Neural cell (in vitro differentiated cells): ENCODE results near the gene DNMT3A. TPM values are rescaled to one million over a fixed set of nuclear protein-coding genes. Genes with fewer than 3 reads are reported as not detected.

ENCODE experiments used
- H2AFZ ChIP-seq: fragments of 200-600, 300-800 bp; sonication (generic), shearing (Covaris generic); 2 replicates; pipeline ENCODE4 v1.6.0; 2014; ENCODE audit warnings: low read depth, mild to moderate bottlenecking, antibody characterized with exemption, low read length, moderate library complexity
- H3F3A ChIP-seq: fragments of 200-600 bp; shearing (Covaris generic); 2 replicates; pipeline ENCODE4 v1.6.1; 2016; ENCODE audit warnings: mild to moderate bottlenecking, moderate library complexity, mixed read lengths, antibody characterized with exemption, low read length; ENCODE audit not compliant: insufficient read depth, poor library complexity, severe bottlenecking
- H3K27ac ChIP-seq: fragments of 200-600, 300-800 bp; sonication (generic), shearing (Covaris generic); 2 replicates; pipeline ENCODE4 v1.5.1; 2014; ENCODE audit warnings: mild to moderate bottlenecking, low read length, moderate library complexity
- H3K27me3 ChIP-seq: fragments of 300-800, 200-600 bp; sonication (generic), shearing (Covaris generic); 2 replicates; pipeline ENCODE4 v1.6.0; 2014; ENCODE audit warnings: mild to moderate bottlenecking, low read depth, low read length, moderate library complexity; ENCODE audit not compliant: insufficient read depth
- H3K36me3 ChIP-seq: fragments of 300-800, 200-600 bp; sonication (generic), shearing (Covaris generic); 2 replicates; pipeline ENCODE4 v1.5.1; 2014; ENCODE audit warnings: mild to moderate bottlenecking, antibody characterized with exemption, low read length, moderate library complexity; ENCODE audit not compliant: insufficient read depth
- H3K4me2 ChIP-seq: fragments of 300-800, 200-600 bp; sonication (generic), shearing (Covaris generic); 2 replicates; pipeline ENCODE4 v1.6.0; 2014; ENCODE audit warnings: mild to moderate bottlenecking, low read length
- H3K4me3 ChIP-seq: fragments of 300-800, 200-600 bp; sonication (generic), shearing (Covaris generic); 2 replicates; pipeline ENCODE4 v1.5.1; 2014; ENCODE audit warnings: mild to moderate bottlenecking, low read length, moderate library complexity
- H3K79me2 ChIP-seq: fragments of 200-600 bp; shearing (Covaris generic); replicated peaks from 2 replicates; pipeline ENCODE4 v1.6.0; 2014; ENCODE audit warnings: mild to moderate bottlenecking, low read length, moderate library complexity; ENCODE audit not compliant: insufficient read depth
- H3K9ac ChIP-seq: fragments of 300-800, 200-600 bp; sonication (generic), shearing (Covaris generic); 2 replicates; pipeline ENCODE4 v1.6.1; 2016; ENCODE audit warnings: mild to moderate bottlenecking, low read length, mixed read lengths
- H3K9me2 ChIP-seq: fragments of 200-600 bp; shearing (Covaris generic); 2 replicates; pipeline ENCODE4 v1.6.1; 2016; ENCODE audit warnings: mild to moderate bottlenecking, low read length, mixed read lengths; ENCODE audit not compliant: insufficient read depth
- H3K9me3 ChIP-seq: fragments of 200-600, 300-800 bp; sonication (generic), shearing (Covaris generic); 2 replicates; pipeline ENCODE4 v1.6.1; 2016; ENCODE audit warnings: mild to moderate bottlenecking, mixed run types, low read length, moderate library complexity, mixed read lengths
- H4K20me1 ChIP-seq: fragments of 200-600 bp; shearing (Covaris generic); 2 replicates; pipeline ENCODE4 v1.6.1; 2016; ENCODE audit warnings: mild to moderate bottlenecking, mixed run types; ENCODE audit not compliant: insufficient read depth
- EP300 ChIP-seq: fragments of 450-650 bp; conservative IDR thresholded peaks from 2 replicates; pipeline ENCODE4 v1.6.1; 2014; ENCODE audit warnings: antibody characterized with exemption, mild to moderate bottlenecking, moderate library complexity; ENCODE audit not compliant: poor library complexity, severe bottlenecking
- EZH2 ChIP-seq: fragments of 200-600, 300-800 bp; shearing (Covaris generic), sonication (generic); IDR thresholded peaks from 2 replicates; pipeline ENCODE4 v1.6.1; 2014; ENCODE audit warnings: antibody characterized with exemption, low read length, borderline replicate concordance, mild to moderate bottlenecking; ENCODE audit not compliant: insufficient read depth, poor library complexity, severe bottlenecking
- MXI1 ChIP-seq: fragments of 450-650 bp; conservative IDR thresholded peaks from 2 replicates; pipeline ENCODE4 v1.6.1; 2014; ENCODE audit warnings: antibody characterized with exemption, mild to moderate bottlenecking; ENCODE audit not compliant: poor library complexity, severe bottlenecking
- POLR2AphosphoS5 ChIP-seq: IDR thresholded peaks from 2 replicates; pipeline ENCODE4 v1.6.1; 2012
- RAD21 ChIP-seq: fragments of 450-650 bp; conservative IDR thresholded peaks from 2 replicates; pipeline ENCODE4 v1.6.1; 2014; ENCODE audit warnings: antibody characterized with exemption, mild to moderate bottlenecking, moderate library complexity
- SMC3 ChIP-seq: fragments of 450-650 bp; conservative IDR thresholded peaks from 2 replicates; pipeline ENCODE4 v1.6.1; 2014; ENCODE audit warnings: antibody characterized with exemption, mild to moderate bottlenecking, moderate library complexity; ENCODE audit not compliant: poor library complexity
- TAF1 ChIP-seq: IDR thresholded peaks from 2 replicates; pipeline ENCODE4 v1.6.1; 2012; ENCODE audit warnings: low read depth
- polyA plus RNA-seq: library from polyadenylated mRNA; depleted of rRNA; stranded (reverse); fragments of >200 nt; gene quantifications from 2 replicates; pipeline ENCODE4 v1.2.3, GENCODE V29; 2014
- TF ChIP-seq, protein P1 (sequence below): fragments of 450-650 bp; IDR thresholded peaks from 2 replicates; pipeline ENCODE4 v1.5.1; 2014; ENCODE audit warnings: antibody characterized with exemption, mild to moderate bottlenecking, moderate library complexity; ENCODE audit not compliant: poor library complexity, severe bottlenecking
- TF ChIP-seq, protein P2 (sequence below): IDR thresholded peaks from 2 replicates; pipeline ENCODE4 v1.6.1; 2012; ENCODE audit warnings: borderline replicate concordance

Gene DNMT3A
- polyA plus RNA-seq, 1 donor from 2014 or later = 33.0 TPM

DNA sequence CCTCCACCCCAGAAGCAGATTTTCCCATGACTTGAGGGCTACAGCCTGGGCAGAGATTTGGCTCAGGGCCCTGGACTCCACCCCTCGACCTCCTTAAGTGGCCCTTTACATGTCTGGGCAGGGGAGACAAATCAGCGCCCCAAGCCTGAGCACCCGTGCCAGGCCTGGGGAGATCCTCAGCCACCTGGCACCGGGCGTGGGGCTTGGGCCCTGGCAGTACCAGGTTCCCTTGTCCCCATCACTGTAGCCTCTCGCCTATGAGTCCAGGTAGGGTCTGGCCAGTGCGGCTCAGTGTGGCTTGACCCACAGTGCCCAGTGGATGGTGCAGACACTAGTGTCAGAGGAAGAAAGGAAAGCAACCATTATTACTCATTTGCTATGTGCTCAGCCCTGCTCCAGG lies 22.0 kb upstream of the DNMT3A start:
- no peak overlapping the region for H2AFZ ChIP-seq
- H3K36me3 ChIP-seq = no peaks in the 10 kb centered on the region
- H3K9ac ChIP-seq = no peak overlapping the region
- H3K4me3 ChIP-seq = no peak overlapping the region
- H3K9me3 ChIP-seq = no peaks in the 10 kb centered on the region
- H3K79me2 ChIP-seq = no peaks in the 10 kb centered on the region
- TF ChIP-seq SMC3 (no peak), MXI1 (no peak), EZH2 (no peak), POLR2AphosphoS5 (no peak), EP300 (no peak), RAD21 (no peak)
- TF ChIP-seq, protein P1, sequence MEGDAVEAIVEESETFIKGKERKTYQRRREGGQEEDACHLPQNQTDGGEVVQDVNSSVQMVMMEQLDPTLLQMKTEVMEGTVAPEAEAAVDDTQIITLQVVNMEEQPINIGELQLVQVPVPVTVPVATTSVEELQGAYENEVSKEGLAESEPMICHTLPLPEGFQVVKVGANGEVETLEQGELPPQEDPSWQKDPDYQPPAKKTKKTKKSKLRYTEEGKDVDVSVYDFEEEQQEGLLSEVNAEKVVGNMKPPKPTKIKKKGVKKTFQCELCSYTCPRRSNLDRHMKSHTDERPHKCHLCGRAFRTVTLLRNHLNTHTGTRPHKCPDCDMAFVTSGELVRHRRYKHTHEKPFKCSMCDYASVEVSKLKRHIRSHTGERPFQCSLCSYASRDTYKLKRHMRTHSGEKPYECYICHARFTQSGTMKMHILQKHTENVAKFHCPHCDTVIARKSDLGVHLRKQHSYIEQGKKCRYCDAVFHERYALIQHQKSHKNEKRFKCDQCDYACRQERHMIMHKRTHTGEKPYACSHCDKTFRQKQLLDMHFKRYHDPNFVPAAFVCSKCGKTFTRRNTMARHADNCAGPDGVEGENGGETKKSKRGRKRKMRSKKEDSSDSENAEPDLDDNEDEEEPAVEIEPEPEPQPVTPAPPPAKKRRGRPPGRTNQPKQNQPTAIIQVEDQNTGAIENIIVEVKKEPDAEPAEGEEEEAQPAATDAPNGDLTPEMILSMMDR = no peak
- no peaks in the 10 kb centered on the region for H3K9me2 ChIP-seq
- no peak overlapping the region for H3K27ac ChIP-seq
- no peak overlapping the region for H3K4me2 ChIP-seq
- H4K20me1 ChIP-seq = no peaks in the 10 kb centered on the region
- no peaks in the 10 kb centered on the region for H3F3A ChIP-seq
- H3K27me3 ChIP-seq = no peaks in the 10 kb centered on the region

DNA sequence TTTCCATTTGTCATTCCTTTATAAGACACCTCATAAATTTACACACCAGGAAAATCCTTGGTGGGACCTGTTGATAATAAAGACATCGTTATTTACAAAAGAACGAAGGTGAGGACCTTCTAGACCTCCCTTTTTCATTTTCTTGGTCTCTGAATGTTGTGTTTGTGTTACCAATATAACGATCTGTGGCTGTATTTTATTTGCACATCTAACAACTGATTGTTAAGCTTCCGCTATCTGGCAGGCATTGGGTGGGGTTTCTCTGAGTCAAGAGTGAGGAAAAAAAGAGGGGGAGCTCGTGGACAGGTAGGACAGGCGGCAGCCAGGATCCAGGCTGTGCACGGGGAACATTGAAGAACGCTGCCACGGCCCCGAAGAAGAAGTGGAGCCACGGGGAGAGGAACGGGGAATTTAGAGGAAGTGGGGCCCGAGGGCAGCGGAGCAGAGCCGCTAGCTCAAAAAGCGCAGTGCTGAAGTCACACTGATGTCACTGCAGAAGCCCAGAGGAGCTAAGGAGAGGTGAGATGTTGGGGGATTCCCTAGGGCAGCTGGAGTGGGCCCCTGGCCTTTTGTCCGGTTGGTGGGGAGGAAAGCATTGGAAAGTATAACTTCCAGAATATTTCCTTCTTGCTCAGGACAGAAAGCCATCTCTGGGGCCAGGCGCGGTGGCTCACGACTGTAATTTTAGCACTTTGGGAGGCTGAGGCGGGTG lies 20.9 kb upstream of the DNMT3A start:
- Histone ChIP-seq H3K36me3 (no peaks in the 10 kb centered on the region), H3K27me3 (no peaks in the 10 kb centered on the region), H2AFZ (no peak overlapping the region), H3K9ac (no peak overlapping the region), H3K27ac (no peak overlapping the region), H3F3A (no peaks in the 10 kb centered on the region), H3K9me3 (no peaks in the 10 kb centered on the region), H3K9me2 (no peaks in the 10 kb centered on the region), H3K79me2 (no peaks in the 10 kb centered on the region), H3K4me2 (peak overlapping the region; percentile 45), H4K20me1 (no peaks in the 10 kb centered on the region), H3K4me3 (peak overlapping the region; percentile 57)
- no peak for TF ChIP-seq MXI1
- no peak for TF ChIP-seq EZH2
- no peak for TF ChIP-seq TAF1
- no peak for TF ChIP-seq SMC3
- TF ChIP-seq, protein P1 = no peak
- no peak for TF ChIP-seq EP300
- no peak for TF ChIP-seq RAD21
- TF ChIP-seq, protein P2, sequence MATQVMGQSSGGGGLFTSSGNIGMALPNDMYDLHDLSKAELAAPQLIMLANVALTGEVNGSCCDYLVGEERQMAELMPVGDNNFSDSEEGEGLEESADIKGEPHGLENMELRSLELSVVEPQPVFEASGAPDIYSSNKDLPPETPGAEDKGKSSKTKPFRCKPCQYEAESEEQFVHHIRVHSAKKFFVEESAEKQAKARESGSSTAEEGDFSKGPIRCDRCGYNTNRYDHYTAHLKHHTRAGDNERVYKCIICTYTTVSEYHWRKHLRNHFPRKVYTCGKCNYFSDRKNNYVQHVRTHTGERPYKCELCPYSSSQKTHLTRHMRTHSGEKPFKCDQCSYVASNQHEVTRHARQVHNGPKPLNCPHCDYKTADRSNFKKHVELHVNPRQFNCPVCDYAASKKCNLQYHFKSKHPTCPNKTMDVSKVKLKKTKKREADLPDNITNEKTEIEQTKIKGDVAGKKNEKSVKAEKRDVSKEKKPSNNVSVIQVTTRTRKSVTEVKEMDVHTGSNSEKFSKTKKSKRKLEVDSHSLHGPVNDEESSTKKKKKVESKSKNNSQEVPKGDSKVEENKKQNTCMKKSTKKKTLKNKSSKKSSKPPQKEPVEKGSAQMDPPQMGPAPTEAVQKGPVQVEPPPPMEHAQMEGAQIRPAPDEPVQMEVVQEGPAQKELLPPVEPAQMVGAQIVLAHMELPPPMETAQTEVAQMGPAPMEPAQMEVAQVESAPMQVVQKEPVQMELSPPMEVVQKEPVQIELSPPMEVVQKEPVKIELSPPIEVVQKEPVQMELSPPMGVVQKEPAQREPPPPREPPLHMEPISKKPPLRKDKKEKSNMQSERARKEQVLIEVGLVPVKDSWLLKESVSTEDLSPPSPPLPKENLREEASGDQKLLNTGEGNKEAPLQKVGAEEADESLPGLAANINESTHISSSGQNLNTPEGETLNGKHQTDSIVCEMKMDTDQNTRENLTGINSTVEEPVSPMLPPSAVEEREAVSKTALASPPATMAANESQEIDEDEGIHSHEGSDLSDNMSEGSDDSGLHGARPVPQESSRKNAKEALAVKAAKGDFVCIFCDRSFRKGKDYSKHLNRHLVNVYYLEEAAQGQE = no peak
- no peak for TF ChIP-seq POLR2AphosphoS5
